ENCODE measurements around the gene PHLPP1. TPM values are rescaled to one million over a fixed set of nuclear protein-coding genes. Genes with fewer than 3 reads are reported as not detected.

Gene PHLPP1
- total RNA-seq, 1 donor from 2014 or later = 18.0 TPM

GRCh38 chr18:62984656-62985315, 269.4 kb downstream of the PHLPP1 start:
- H3K9me3 Mint-ChIP-seq (ENCODE audit: low read depth) = no peaks in the 10 kb centered on the region
- no peak for DNase-seq (ENCODE audit: low spot score, unreplicated experiment)
- H3K4me3 Mint-ChIP-seq (ENCODE audit: low read depth) = no peak overlapping the region
- H3K4me1 Mint-ChIP-seq (ENCODE audit: low read depth) = no peaks in the 10 kb centered on the region
- no peaks in the 10 kb centered on the region for H3K36me3 Mint-ChIP-seq (ENCODE audit: insufficient read depth)
- no peak for TF ChIP-seq CTCF (IDR thresholded peaks at IDR 0.05; ENCODE audit: unreplicated experiment)
- H3K27me3 Mint-ChIP-seq = peaks cover 7% of the 10 kb centered on the region
- H3K27ac Mint-ChIP-seq = no peak overlapping the region

GRCh38 chr18:62986490-62986889, 271.1 kb downstream of the PHLPP1 start:
- H3K27me3 Mint-ChIP-seq = peaks cover 12% of the 10 kb centered on the region
- no peaks in the 10 kb centered on the region for H3K36me3 Mint-ChIP-seq (ENCODE audit: insufficient read depth)
- H3K9me3 Mint-ChIP-seq (ENCODE audit: low read depth) = no peaks in the 10 kb centered on the region
- no peak overlapping the region for H3K4me3 Mint-ChIP-seq (ENCODE audit: low read depth)
- DNase-seq (ENCODE audit: low spot score, unreplicated experiment) = no peak
- no peak overlapping the region for H3K27ac Mint-ChIP-seq
- TF ChIP-seq CTCF (IDR thresholded peaks at IDR 0.05; ENCODE audit: unreplicated experiment) = no peak
- no peaks in the 10 kb centered on the region for H3K4me1 Mint-ChIP-seq (ENCODE audit: low read depth)

- Mint-ChIP-seq H3K27ac (no peak overlapping the region), H3K4me1 (ENCODE audit: low read depth) (no peaks in the 10 kb centered on the region), H3K27me3 (peaks cover 12% of the 10 kb centered on the region), H3K4me3 (ENCODE audit: low read depth) (no peak overlapping the region), H3K9me3 (ENCODE audit: low read depth) (no peaks in the 10 kb centered on the region), H3K36me3 (ENCODE audit: insufficient read depth) (no peaks in the 10 kb centered on the region)
- TF ChIP-seq CTCF (IDR thresholded peaks at IDR 0.05; ENCODE audit: unreplicated experiment) = no peak
- no peak for DNase-seq (ENCODE audit: low spot score, unreplicated experiment)
These were observed 271.9 kb downstream of the PHLPP1 start for GRCh38 chr18:62987055-62987830.

- H3K36me3 Mint-ChIP-seq (ENCODE audit: insufficient read depth) = no peaks in the 10 kb centered on the region
- H3K27ac Mint-ChIP-seq = no peak overlapping the region
- no peaks in the 10 kb centered on the region for H3K9me3 Mint-ChIP-seq (ENCODE audit: low read depth)
- no peak for DNase-seq (ENCODE audit: low spot score, unreplicated experiment)
- peaks cover 12% of the 10 kb centered on the region for H3K27me3 Mint-ChIP-seq
- no peak overlapping the region for H3K4me3 Mint-ChIP-seq (ENCODE audit: low read depth)
- no peaks in the 10 kb centered on the region for H3K4me1 Mint-ChIP-seq (ENCODE audit: low read depth)
- TF ChIP-seq CTCF (IDR thresholded peaks at IDR 0.05; ENCODE audit: unreplicated experiment) = no peak
These were observed 272.5 kb downstream of the PHLPP1 start for GRCh38 chr18:62987859-62988258.

GRCh38 chr18:62988471-62988870, 273.1 kb downstream of the PHLPP1 start:
- no peak overlapping the region for H3K4me3 Mint-ChIP-seq (ENCODE audit: low read depth)
- TF ChIP-seq CTCF (IDR thresholded peaks at IDR 0.05; ENCODE audit: unreplicated experiment) = no peak
- H3K27me3 Mint-ChIP-seq = peaks cover 12% of the 10 kb centered on the region
- H3K4me1 Mint-ChIP-seq (ENCODE audit: low read depth) = no peaks in the 10 kb centered on the region
- H3K9me3 Mint-ChIP-seq (ENCODE audit: low read depth) = no peaks in the 10 kb centered on the region
- H3K36me3 Mint-ChIP-seq (ENCODE audit: insufficient read depth) = no peaks in the 10 kb centered on the region
- no peak for DNase-seq (ENCODE audit: low spot score, unreplicated experiment)
- H3K27ac Mint-ChIP-seq = no peak overlapping the region
